Measurements from ENCODE around the gene MLPH.
"Not testable (repeated sequence)": the region's sequence is repeated elsewhere in the genome, so short reads cannot be mapped to it uniquely, and the experiment has no call there.

The MLPH gene

DNA sequence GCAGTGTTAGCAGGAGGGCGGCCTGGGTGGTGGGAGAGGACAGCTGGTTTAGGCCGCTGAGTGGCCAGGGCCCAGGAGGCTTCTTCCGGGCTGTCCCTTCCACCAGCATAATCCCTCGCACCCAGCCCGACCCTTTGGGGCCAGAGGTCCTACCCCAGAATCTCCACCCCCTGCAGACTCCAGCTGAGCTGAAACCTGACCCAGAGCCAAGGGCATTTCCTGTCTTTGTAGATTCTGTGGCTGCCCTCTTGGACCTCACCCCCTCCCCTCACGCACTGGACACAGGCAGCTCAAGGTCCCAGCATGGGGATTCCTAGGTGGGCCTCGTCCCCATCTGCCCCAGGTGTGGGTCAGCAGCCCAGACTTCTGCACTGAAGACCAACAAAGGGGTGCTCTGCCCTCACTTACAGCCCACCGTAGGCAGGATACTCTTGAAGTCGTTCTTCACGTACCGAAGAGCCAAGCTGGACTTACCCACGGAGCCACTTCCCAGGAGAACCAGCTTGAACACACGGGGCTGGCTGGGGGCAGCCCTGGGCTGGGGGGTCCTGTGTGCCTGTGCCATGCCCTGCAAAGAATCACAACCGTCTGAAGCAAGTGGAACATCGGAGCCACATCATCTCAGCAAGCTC lies 98.7 kb downstream of the MLPH start:
- no peak for DNase-seq (ENCODE audit: low read depth in 2 of 2)

DNA sequence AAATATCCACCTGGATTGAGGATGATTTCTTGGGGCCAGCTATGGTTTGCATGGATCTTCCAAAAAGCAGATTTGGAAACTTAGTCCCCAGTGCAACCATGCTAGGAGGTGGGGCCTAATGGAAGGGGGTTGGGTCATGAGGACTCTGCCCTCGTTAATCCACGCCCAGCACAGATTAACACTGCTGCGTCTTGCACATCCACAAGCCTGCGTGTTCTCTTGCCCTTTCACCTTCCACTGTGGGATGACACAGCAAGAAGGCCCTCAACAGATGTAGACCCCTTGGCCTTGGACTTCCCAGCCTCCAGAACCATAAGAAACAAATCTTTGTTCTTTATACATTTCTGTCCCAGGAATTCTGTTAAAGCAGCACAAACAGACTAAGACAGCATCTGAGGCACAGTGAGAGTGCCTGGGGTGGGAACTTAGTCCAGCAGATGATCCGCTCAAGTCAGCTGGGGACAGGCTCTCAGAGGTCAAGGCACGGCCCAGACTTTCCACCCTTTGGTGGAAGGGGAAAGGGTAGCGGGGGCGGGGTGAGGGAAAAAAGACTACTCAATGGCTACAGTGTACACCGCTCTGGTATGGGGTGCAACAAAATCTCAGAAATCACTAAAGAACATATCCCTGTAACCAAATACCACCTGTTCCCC lies 101.1 kb downstream of the MLPH start:
- DNase-seq (ENCODE audit: low read depth in 2 of 2) = no peak

DNA sequence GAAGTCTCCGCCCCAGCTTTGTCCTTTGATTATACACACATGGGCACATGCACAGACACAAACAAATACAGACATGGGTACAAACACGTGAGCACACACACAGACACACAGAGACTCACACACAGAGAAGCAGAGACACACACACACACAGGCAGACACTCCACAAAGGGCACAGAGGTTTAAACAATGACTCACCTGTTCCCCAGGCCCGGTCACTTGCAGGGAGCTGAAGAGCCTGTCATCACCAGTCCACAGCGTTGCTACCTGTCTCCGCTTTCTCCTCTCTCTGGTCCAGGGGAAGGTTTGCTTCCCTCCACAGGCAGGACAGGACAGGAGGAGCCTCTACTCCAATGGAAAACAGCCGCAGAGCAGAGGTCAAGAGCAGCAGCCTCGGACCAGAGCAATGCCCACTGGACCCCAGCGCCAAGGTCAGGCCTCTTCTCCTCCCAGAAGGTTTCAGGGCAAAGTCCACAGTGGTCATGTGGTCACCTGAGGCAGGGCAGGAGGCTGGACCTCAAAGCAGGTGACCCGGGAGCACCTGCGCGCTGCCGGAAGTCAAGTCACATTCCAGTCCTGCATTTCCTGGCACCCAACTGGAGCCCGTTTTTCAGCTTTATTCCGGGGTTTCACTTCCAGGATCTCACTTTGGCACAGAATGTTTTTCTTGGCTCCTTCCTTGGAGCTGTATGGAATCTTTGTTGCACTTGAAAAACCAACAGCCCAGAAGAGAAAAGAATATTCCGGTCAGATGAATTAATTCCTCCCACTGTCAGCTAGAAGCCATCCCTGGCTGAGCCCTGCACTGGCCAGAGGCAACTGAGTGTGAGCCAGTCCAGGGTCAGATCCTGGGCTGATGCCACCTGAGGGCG lies 103.5 kb downstream of the MLPH start, which contains the start of gene RAB17:
Gene RAB17 (minus strand): TSS at position 463 of the 869 bp plus-strand sequence. CDS start 4,580 bp downstream, outside the sequence.
- DNase-seq (ENCODE audit: low read depth in 2 of 2) = no peak

DNA sequence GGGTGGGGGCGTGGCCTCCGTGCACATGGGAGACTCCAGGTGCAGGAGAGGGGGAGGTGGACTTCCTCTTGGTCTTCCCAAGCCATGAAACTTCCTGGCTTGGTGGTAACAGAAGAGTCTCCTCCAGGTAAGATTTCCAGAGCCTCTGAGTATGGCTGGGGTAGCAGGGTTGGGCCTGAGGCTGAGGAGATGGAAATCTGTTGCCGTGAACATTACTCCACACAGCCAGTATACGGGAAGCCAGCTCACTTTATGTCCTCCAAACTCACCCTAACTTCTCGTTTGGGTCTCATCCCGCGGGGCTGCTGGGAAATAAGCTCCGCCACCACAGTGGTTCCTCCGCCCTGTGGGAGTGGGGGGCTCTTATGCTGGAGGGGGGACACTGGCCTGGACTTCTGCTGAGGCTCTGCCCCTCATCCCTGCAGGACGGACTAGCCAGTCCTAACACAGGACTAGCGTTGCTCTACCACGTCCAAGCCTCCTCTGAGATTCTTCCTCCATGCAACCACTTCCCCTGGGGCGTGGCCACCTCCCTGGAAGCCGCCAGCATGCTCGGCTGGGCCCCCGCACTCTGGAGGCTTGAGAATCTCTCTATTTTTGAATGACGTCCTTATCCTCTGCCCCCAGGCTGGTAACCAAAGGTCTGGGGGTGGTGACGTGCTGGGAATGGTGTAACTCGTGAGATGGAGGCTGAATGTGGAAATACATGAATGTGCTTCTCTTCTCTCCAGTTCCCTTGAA lies 104.3 kb downstream of the MLPH start:
- no peak for DNase-seq (ENCODE audit: low read depth in 2 of 2)

DNA sequence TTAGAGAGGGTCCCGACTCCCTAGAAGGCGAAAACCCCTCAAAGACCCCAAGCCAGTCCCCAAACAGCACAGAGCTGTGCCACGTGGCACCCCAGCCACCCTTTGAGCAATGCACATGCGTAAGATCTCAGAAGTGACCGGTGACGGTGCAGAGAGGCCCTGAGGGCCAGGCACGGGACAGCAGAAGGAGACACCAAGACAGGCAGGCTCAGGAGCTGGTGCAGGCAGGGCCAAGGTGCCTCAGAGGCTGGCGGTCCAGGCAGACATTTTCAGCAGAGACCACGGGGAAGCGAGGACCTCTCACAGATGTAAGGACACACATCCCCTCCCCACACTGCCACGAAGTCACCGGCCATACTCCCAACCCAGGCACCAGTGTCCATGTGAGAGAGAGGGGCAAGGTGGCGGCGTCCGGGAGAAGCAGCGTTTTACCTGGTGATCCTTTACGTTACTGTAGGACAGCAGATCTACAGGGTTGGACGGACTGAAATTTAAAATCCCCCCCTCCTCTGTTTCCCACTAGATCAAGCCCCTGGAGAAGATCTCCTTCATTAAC lies 105.5 kb downstream of the MLPH start:
- no peak for DNase-seq (ENCODE audit: low read depth in 2 of 2)

DNA sequence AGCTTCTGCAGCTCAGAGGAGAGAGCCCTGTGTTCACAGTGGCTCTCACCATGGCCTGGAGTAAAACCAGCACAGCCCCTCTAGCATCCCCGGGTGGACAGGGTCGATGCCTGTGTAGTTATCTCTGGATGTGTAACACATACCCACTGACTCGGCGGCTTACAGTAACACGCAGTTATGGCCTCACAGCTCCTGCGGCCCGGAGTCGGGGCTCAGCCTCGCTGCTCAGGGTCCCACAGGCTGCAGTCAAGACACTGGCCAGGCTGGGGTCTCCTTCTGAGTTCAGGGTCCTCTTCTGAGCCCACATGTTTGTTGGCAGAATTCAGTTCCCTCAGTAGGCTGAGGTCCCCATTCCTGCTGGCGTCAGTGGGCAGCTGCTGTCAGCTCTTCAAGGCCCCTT lies 106.0 kb downstream of the MLPH start:
- no peak for DNase-seq (ENCODE audit: low read depth in 2 of 2)

DNA sequence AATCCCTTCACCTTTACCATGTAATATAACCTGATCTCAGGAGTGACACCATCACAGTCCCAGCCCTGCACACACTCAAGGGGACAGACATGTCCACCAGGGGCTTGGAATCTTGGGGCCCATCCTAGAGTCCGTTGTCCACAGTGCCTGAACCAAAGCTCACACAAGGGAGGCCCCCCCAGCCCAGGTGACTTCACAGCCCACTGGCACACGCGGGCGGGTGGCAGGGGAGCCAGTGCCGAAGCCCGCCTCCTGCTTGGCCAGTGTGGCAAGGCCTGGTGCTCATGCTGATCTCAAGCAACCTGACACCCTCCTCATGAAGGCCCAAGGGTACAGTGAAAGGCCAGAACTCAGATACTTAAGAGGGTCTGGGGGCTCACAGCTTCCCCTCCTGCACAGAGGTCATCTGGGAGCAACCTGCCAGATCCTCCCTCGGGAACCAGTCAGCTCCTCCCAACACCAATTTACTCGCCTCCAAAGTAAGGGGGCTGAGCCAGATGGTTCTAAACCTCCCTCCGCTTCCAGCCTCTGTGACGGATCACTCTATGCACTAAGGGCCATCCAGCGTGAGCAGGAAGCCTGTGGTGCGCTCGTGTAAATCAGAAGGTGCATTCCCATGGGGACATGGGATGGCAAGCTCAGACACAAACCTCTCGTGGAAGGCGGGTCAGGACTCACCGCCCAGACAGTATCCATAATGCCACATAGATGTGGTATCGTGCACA lies 106.7 kb downstream of the MLPH start:
- no peak for DNase-seq (ENCODE audit: low read depth in 2 of 2)

DNA sequence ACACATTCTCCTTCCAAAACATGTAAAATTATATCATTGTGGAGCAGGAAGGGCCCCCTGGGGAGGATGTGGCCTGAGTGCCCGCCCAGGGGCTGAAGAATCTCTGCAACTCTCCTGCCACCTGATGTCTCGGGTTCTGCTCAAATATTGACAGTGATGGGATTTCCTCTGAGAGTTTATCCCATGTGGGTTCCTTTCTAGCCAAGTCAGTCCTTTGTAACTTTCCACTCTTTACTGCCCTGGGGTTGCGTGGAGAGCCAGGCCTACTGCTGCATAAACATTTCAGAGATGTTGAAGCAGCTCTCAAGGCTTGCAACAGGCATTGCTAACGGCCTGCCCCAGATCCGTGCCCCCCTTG lies 107.4 kb downstream of the MLPH start:
- no peak for DNase-seq (ENCODE audit: low read depth in 2 of 2)

DNA sequence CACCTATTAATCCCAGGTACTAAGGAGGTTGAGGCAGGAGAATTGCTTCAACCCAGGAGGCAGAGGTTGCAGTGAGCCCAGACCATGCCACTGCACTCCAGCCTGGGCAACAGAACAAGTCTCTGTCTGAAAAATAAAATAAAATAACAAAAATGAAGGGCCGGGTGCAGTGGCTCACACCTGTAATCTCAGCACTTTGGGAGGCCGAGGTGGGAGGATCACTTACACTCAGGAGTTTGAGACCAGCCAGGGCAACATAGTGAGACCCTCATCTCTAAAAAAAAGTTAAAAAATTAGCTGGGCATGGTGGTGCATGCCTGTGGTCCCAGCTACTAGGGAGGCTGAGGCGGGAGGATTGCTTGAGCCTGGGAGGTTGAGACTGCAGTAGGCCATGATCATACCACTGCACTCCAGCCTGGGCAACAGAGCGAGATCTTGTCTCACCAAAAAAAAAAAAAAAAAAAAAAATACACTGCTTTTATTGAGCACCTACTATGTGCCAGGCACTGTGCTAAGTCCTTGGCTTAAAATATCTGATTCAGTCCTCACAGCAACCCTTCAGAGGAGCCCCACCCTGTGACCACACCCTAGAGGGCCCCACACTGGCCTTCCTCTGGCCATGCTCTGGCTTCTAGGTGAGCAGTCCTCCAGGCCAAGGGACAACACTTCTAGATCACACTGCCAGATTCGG lies 108.9 kb downstream of the MLPH start:
- not testable (repeated sequence) for DNase-seq (ENCODE audit: low read depth in 2 of 2)

DNA sequence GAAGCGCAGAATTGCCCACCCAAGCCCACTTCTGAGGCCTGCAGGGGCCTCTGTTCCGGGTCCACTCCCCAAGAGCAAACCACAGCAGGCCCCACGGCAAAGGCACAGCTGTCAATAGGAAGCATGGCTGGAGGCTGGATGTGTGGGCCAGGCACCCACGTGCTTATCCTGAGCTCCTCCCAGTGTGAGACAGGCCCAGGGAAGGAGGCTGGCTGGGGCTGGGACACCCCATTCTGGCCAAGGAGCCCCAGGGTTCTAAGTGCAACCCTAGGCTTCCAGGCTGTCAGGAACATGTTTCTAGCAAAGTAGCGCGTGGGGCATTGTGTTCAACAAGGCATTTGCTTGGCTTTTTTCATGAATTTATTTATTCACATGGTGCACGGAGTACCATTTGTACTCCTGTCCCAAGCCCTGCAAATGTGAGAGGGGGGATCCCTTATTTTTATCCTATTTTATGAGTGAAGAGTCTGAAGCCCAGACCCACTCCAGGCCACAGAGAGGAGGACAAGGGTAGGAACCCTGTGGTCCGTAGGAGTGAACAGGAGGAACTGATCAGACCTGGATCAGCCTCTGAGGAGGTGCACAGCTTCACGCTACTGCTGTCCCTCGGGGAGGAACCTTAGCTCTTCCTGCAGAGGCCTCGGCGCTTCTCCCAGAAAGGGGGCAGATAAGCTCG lies 109.6 kb downstream of the MLPH start:
- DNase-seq (ENCODE audit: low read depth in 2 of 2) = no peak

DNA sequence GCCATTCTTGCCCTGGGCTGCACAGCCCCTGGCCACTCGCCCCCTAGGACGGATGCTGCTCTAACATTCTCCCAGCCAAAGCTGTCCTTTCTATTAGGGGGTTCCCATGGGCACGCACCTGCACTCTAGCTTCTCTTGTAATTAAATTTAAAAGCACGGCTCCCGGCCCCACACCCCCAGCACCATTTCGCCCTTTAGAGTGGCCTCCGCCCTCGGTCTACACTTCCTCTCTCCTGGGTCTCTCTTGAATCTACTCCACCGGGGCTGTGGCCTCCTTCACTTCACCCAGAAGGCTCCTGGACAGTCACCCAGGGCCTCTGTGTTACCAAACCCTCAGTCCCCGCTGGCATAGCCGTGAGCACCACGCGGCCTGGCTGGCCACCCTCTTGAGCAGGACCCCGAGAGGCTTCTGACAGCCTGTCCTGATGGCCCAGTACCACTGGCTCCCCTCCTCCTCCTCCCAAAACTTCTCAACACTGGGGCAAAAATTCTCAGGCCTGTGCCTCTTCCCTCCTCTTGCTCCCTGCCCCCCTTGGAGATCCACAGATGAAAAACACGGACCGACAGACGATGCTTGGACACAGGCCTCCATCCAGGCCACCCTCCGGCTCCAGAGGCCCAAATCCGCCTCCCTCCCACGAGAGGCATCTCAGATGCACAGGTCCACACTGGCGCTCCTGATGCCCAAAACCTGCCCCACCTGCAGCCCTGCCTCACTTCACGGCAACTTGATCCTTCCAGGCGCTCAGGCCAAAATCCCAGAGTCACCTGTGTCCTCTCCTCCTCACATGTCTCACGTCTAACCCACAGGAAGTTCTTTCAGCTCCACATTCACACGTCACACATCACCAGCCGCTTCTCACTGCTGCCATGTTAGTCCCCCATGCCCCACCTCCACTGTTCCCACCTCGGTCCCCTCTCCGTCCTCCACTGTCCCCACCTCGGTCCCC lies 110.4 kb downstream of the MLPH start:
- DNase-seq (ENCODE audit: low read depth in 2 of 2) = no peak

DNA sequence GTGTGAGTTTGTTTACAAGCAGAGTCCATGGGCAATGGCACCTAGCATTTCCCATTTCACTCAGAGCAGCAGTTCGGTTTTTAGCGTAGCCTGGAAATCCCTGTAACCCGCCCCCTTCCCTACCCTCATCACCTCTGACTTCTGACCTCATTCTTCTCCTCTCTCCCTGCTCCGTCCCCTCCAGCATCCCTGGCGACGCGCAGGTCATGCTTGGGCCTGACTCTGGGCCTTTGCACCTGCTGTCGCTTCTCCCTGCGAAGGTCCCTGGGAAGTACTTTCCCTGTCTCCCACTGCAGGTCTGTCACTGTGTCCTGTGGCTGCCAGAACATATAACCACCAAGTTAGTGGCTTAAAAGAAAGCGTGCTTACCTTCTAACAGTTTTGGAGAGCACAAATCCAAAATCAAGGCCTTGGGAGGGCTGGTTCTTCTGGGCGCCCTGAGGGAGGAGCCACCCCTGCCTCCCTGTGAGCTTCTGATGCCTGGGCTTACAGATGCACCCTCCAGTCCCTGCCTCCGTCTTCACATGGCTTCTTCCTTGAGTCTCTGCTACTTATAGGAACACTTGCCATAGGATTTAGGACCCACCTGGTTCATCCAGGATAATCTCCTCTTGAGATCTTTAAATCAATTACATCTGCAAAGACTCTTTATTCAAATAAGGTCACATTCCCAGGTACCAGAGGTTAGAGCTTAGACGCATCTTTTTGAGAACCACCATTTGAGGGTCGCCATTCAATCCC lies 111.6 kb downstream of the MLPH start:
- DNase-seq (ENCODE audit: low read depth in 2 of 2) = no peak

DNA sequence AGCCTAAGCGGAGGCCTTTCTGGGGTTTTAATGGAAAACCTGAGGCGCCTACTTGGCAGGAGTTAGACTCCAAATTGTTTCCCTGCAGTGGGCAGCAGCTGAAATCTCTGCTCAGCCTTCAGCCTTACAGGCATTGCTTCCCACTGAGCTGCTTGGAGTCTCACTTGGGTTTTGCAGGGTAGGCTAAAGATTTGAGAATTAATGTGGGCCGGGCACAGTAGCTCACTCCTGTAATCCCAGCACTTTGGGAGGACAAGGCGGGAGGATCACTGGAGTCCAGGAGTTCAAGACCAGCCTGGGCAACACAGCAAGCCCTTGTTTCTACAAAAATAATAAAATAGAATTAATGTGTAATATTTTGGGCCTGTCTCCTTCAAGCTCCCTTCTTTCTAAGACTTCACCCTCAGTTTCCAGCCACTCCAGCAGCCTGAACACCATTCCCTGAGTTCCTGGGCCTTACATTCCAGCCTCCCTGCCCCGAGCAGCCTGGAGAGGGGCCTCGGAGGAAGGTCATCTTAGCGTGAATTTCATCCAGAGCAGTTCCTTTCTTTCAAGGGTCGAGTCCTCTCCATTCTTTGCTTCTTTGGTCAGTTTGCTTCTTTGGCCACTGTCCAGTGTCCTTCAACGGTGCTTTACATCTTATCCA lies 112.5 kb downstream of the MLPH start:
- DNase-seq (ENCODE audit: low read depth in 2 of 2) = no peak

DNA sequence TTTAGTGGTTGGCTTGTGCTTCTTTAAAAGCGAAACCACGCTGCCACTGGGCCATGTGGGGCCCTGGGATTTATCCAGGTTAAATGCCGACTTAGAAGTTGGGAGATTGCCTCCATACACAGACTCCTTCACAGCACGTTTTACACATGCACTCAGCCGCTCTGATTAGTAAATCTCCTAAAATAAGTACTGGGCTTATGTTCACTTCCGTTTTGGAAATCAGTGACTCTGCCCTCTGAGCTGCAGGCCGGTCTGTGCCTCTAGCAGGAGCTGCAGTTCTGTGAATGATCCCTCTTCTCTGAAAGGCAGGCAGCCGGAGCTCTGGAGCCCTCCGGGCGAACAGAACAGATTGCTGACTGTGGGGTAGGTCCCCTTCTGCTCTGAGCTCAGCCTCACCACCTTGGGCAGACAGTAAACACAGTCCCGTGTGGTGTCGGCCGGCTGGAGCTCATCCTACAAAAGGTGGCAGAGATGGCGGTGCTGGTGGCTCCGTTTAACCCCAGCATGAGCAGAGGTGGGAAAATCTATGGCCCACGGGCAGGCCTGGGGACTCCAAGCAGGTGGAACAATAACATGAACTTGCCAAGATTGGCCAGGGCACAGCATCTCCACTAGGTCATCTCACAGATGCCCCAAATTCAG lies 113.3 kb downstream of the MLPH start:
- no peak for DNase-seq (ENCODE audit: low read depth in 2 of 2)

DNA sequence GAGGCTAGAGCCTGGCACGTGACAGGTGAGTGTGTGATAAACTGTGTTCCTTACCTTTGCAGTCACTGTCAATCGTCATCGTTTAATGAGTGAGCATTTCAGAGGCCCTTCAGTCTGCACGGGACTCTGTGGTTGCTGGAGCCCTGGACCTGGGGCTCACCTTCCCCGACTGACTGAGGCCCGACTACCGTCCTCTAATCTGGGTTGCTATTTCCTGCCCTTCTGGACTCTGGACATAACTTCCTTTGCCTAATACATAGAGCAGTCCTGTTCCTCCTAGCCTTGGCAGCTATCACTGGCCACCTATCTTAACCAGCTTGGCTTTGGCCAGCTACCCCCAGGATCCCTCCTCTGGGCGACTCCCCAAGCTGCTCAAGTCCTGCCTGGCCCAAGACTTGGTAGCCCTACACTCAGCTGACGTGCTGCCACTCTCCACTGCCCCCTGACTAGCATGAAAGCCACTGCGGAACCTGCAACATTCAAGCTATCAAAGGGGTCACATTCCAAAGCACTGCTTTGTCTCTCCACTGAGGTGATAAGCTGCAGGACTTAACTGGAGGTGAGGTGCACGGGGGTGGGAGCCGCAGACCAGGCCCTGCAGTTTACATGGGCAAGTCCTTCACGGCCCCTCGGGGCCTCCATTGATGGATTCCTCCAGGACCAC lies 114.5 kb downstream of the MLPH start:
- DNase-seq (ENCODE audit: low read depth in 2 of 2) = no peak

DNA sequence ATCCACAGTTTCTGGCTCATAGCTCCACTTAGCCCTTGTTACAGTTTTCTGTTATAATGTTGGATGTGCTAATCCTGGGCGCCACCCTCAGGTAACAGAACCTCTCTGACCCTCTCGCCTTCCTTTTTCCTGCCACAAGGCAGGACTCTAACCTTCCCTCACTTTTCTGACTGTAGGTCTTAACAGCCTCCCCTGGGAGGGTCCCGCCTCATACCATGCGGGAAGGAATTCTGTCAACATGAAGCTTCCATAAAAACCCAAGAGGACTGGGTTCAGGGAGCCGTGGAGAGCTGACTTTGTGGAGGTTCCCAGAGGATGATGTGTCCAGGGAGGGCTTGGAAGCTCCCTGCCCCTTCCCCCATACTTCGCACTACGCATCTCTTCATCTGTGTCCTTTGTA lies 115.4 kb downstream of the MLPH start:
- DNase-seq (ENCODE audit: low read depth in 2 of 2) = no peak
